Activated T-cell treated with anti-CD3 and anti-CD28 coated beads for 24 hours (primary cell): Measurements from ENCODE around the gene PANK4.
"Not testable (repeated sequence)": the region's sequence is repeated elsewhere in the genome, so short reads cannot be mapped to it uniquely, and the experiment has no call there.

Source experiments
- DNase-seq: peaks from one replicate; pipeline ENCODE4 v3.0.0-alpha.2; 2020; ENCODE audit warnings: low read depth

The PANK4 gene

GRCh38 chr1:2558861-2559260 lies 32.5 kb upstream of the PANK4 start:
- no peak for DNase-seq

- no peak for DNase-seq
These were observed 32.0 kb upstream of the PANK4 start for GRCh38 chr1:2558420-2558819.

DNA sequence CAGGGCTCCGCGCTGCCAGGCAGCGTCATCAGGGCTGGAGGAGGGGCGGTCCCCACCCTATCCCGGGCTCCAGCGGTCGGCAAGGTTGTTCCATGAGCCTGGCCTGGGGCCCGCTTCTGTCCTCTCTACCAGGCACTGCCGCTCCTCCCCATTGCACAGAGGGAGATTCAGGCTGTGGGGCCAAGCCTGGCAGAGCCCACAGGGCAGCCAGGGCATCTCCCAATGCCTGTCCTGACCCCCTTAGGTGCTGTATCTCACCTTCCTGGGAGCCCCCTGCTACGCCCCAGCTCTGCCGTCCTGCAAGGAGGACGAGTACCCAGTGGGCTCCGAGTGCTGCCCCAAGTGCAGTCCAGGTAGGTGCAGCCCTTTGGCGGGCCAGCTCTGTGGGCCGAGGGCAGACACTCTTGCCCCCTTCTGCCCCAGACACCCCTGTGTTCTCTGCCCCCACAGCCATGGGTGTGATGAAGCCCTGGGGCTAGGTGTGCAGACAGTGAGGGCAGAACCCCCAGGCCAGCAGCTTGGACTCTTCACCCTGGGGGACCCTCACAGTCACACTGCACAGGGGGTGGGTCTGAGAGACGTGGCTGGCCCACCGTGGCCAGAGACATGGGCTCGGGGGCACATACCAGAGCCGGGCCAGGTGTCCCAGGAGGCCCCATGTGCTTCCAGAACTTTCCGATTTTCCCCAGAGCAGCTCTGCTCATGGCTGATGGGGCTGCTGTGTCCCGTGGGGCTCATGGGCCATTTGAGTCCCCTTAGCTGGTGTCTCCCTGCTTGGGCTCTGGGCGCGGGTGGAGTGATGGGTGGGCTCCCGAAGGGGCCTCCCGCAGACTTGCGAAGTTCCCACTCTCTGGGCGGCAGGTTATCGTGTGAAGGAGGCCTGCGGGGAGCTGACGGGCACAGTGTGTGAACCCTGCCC lies 31.3 kb upstream of the PANK4 start:
- no peak for DNase-seq

DNA sequence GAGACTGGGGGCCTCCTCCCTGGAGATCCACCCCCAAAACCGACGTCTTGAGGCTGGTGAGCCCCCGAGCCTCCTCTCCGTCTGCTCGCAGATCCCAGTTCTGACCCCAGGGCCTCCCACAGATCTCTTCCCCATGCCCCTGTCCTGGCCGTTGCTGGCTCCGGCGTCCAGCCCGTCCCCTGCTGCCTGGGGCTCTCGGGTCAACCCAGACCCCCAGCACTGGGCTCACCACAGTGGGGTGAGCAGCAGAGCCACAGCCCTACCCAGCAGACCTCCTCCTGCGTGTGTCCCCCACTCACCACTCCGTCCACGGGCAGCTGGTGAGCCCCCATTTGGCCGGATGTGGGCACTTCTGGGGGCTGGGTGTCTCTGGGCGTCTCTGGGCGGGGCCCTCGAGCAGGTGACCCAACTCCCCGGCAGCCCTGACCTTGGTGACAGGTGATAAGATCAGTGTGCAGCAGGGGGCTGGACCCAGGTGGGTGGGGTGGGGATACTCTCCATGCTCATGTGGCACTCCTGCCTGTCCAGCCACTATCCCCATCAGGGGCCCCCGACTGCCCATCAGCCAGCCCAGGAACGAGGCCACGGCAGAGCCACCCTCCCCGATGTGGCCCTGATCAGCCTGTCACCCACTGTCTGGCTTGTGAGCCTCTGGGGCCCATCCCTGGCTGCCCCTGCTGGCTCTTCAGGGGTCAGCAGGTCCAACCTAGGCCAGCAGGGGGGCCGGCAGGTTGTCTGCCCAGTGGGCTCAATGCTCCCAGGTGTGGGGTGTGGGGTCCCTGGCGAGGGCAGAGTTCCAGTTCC lies 30.5 kb upstream of the PANK4 start:
- DNase-seq = no peak

- peak; percentile 57 for DNase-seq
These were observed 29.9 kb upstream of the PANK4 start, which contains the start of gene TNFRSF14 for GRCh38 chr1:2556277-2556677. TNFRSF14 (plus strand) TSS chr1:2556371; CDS start chr1:2556665, 294 bp downstream.

- peak; percentile 68 for DNase-seq
These were observed 29.4 kb upstream of the PANK4 start for GRCh38 chr1:2555634-2556276.

GRCh38 chr1:2554621-2555387 lies 28.4 kb upstream of the PANK4 start:
- DNase-seq = peak; percentile 40

DNA sequence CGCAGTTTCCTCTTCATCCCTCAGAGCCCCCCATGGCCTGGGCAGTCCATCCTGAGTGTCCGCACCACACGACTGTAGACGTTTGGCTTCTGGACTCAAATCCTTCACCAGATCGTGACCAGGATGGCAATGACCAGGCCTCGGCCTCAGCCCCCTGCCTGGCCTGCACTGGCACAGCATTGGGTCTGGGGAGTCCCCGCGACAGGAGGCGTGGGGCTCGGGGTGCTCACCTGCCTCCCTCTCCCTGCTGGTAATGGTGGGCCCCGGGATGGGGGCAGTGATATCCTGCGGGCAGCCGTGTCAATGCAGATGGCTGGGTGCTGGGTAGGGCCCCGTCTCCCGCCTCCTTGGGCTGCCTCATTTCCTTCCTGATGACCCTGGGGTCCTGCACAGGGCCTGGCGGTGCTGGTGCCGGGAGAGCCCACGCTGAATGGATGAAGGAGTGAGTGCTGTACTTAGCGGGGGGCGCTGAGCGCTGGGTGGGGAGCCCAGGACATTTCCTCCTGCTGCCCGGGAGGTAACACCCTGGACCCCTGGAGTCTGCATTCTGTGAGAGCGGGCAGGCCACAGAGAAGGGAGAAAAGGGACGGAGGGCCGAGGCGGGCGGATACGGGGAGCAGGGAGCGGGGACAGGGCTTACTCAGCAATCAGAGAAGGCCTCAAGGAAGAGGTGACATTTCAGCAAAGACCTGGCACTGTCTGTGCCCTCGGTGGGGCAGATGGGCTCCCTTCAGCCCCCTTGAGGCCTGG lies 27.6 kb upstream of the PANK4 start:
- no peak for DNase-seq

DNA sequence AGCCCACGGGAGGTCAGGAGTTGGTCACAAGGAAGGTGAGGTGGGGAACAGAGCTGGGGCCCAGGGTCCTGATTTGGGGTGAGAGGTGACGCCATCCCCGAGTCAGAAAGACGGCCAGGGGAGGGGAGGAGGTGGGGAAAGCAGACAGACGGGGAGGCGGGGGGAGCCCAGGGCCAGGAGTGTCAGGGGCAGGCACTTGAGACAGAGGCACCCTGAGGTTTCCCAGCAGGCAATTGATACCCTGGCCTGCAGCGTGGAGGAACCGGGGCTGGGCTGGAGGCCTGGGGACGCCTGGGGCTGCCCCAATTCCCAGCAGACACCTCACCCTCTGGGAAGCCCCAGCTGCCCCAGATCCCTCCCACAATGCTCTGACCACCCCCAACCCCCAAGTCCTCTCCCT lies 26.7 kb upstream of the PANK4 start:
- DNase-seq = not testable (repeated sequence)

- no peak for DNase-seq
These were observed 25.8 kb upstream of the PANK4 start for GRCh38 chr1:2552189-2552588.

GRCh38 chr1:2551544-2551943 lies 25.1 kb upstream of the PANK4 start:
- not testable (repeated sequence) for DNase-seq

DNA sequence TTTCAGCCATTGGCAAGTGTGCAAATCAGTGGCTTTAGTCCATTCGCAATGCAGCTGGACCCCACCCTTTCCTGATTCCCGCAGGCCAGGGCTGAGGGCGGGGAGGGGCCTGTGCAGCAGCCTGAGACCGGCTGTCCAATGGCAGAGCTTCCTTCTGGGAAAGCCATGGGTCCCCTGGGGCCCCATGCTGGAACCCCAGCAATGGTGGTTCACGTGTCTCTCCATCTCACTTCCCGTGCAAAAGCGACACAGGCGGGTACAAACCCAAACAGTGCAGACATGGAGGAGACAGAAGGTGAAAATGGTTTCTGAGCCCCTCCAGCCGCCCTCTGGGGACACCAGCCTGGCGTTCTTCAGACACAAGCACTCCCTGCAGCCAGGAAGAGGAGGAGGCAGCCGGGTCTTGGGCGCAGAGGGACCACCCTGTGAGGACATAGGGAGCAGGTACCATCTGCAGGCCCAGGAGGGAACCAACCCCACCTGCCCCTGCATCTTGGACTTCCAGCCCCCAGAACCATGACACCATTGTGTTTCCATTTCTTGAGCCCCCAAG lies 24.0 kb upstream of the PANK4 start:
- DNase-seq = not testable (repeated sequence)

- DNase-seq = not testable (repeated sequence)
These were observed 23.1 kb upstream of the PANK4 start for GRCh38 chr1:2549367-2550029.

GRCh38 chr1:2548068-2548589 lies 21.7 kb upstream of the PANK4 start:
- DNase-seq = peak; percentile 73

DNA sequence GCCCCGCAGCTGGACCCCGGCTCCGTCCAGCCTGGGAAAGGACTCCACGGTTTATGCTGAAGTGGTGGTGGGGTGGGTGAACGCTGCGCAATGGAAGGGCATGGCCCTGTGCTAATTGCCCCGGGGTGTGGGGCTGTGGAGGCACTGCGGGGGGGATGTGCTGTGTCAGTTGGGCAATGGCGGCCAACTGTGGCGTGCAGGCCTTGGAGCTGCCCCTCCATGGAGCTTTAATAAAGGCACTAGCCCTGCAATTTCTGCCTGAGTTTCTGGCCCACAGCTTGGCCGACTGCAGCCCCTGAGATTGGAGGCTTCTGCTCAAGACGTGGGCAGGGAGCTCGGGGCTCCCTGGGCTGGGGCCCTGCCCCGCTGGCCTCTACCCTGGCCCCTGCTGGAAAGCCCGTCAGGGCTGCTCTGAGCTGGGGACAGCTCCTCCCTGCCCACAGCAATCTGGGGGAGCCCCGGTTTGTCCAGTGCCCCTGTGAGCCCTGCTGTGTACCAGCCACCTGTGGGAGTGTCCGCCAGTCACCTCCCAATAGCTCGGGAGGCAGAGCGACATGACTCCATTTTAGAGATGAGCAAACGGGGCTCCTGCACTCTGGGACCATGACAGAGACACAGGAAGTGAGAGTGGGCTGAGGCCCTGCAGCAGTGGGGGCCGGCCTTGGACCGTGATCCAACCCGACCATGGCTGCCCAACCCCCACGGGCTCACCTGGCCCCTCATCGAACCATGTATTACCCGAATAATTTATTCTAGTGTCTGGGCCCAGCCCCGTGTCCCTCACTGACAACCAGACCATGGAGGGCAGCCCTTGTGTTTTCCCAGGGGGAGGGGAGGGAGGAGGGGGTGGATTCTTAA lies 21.0 kb upstream of the PANK4 start:
- peak; percentile 35 for DNase-seq

GRCh38 chr1:2546515-2547209 lies 20.3 kb upstream of the PANK4 start:
- peak; percentile 77 for DNase-seq

DNA sequence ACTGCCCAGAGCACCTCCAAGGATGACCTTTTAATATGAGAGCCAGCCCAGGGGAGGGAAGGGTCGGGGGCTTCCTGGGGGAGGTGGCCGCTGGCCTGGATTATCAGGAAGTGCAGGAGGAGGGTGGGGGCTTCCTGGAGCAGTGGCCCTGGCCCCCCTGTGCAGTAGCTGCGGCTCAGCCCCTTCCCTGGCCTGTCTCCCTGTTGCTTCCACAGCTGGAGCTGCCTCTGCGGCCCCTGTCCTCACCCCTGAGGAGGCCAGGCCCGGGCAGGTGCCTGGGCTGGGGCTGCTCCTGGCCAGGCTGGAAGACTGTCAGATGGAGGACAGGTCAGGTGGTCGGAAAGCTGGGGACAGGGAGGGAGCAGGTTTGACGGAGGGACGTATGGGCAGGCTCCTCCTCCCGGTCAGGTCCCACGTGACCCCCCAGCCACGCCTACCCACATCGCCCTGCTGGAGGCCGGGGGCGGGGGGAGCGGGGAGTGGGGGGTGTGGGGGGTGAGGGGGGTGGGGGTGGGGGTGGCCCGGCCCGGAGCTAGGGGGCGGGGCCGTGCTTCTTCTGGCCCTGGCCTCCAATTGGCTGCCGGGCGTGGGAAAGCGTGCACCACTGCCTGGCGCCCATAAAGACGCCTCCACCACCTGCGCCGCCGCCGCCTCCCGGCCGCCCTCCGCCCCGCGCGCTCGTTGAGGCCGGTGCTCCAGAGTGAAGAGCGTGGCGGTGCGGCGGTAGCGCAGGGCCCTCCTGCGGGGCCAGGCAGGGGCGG lies 19.5 kb upstream of the PANK4 start:
- peak; percentile 78 for DNase-seq
